ENCODE measurements around the gene YIF1A. TPM values are rescaled to one million over a fixed set of nuclear protein-coding genes. Genes with fewer than 3 reads are reported as not detected.

The YIF1A gene, protein sequence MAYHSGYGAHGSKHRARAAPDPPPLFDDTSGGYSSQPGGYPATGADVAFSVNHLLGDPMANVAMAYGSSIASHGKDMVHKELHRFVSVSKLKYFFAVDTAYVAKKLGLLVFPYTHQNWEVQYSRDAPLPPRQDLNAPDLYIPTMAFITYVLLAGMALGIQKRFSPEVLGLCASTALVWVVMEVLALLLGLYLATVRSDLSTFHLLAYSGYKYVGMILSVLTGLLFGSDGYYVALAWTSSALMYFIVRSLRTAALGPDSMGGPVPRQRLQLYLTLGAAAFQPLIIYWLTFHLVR
- total RNA-seq, result 48.7 TPM
- long read RNA-seq, transcript YIF1A-203 (8 exons, 1,124 nt), result major isoform, 35 of 44 reads
- long read RNA-seq, partial matches to known transcripts, result 3 of 44 reads
- long read RNA-seq, other reads (novel, unspliced or antisense), result 4 of 44 reads

DNA sequence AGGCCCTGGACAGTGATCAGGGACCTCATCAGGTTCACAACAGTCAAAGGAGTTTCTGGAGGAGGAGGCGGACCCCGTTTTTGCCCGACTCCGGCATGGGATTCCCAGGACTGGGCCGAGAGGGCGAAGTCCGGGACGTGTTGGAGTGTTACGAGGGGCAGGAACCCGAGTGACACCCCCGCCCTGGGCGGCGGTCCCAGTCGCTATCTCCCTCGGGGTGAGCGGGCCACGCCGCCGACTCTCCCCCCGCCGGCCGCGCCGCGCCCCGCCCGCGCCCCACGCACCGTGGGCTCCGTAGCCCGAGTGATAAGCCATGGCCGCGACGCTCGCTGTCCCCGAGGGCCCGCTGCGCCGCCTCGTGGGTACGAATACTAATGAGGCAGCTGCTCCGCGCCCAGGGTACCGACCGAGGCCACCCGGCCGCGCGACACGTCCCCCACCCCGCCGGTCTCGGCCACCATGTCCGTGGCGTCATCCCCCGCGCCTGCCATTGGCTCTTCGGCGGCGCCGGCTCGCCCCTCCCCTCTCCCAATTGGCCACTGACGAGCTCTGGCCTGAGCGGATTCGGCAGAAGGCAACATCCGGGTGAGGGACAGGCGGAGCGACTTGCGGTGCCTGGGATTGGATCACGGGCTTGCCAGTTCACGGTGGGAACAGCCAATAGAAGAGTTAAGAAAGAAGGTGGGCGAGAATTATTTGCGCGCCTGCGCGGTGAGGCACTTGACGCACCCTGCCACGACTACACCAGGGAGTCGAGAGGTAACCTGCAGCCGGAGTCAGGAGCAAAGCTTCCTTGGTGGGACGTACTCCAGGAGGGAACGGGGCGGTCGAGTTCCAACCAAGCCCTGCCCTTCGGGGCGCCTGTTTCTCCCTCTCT, at the start of gene YIF1A:
YIF1A (minus strand) TSS at position 473 of the 877 bp plus-strand sequence; CDS start at position 315, 158 bp downstream.
- DNase-seq (ENCODE audit: missing footprints) (peak; percentile 99), ATAC-seq (peak; percentile 96)
- intact Hi-C loops (cut with DNase I), result no loop called here

DNA sequence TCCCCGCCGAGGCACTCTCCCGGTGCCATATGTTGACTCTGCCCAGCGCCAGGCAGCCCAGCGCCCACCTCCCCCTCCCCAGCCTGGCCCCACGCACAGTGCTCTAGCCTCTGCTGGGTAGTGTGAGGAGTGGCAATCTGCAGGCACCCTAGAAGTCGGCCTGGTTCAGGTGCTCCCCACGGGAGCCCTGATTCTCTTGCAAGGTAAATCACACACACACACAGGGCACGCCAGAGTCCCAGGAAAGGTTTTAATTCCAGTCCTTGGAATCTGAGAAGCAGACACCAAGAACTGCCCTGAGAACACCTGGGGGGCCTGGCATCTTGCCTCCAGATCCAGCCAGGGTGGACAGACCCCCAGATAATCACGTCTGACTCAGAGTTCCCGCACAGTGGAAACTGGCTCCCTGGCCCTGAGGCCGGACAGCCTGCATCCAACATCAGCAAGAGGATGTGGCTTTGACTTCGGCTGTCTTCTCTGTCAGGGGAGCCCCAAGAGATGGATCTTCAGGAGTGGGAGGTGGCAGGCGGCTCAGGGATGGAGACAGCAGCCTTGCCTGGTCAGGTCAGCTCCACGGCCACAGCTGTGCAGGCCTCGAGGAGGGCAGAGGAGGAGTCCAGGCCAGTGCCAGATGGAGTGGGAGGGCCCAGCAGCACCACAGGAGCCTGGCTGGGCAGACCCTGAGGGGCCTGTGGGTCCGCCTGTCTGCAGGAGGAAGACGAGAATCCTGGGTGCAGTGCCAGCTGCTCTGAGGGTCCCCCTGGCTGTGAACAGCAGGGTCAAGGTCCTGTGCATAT, 48.4 kb upstream of the YIF1A start:
- ATAC-seq, result no peak
- peak; percentile 56 for DNase-seq (ENCODE audit: missing footprints)
- intact Hi-C loops (cut with DNase I), result loop anchor here (5.0 kb wide), 1 partner anchor 115 kb away; no protein-coding TSS in a partner anchor

DNA sequence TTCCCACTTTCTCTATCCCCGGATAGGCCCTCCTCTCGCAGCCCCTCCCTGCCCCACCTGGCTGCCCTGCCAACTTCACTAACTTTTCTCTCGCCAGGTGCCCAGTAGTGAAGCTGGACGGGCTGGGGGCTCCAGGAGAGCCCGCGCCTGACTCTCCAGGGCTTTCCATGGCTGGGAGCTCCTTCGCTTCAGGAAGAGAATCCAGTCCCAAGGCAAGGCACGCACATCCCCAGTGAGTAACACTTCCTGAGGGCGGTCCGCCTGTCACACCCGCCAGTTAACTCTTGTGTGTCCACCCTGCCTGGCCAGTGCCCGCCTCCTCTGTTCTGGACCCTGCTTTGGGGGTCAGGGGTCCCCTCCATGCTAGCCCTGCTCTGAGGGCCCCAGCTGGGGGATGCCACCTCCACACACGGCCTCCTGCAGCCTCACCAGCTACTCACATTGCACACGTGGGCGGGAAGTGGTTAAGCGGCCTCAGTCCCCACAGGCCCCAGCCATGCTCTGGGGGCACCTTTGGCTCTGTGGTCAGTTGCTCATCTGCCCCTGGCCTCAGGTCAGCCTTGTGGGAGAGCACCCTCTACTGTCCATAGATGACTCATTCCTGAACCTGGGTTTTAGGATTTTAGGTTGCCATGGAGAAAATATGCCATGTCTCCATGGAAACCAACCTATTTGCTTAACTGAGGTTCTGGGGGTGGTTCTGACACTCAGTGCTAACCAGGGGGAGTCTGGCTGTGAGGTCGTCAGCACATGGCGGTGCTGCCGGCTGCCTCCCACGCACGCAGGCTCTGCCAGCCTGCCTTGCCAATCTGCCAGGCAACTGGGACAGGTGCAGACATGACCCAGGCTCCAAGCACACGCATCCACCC, 47.5 kb upstream of the YIF1A start, which contains the start of gene RIN1:
RIN1 (minus strand) TSS at position 201 of the 869 bp plus-strand sequence; CDS start at position 169, 32 bp downstream.
- DNase-seq (ENCODE audit: missing footprints) (peak; percentile 66), ATAC-seq (peak; percentile 69)
- intact Hi-C loops (cut with DNase I), result loop anchor here (5.0 kb wide), 1 partner anchor 114 kb away; no protein-coding TSS in a partner anchor

DNA sequence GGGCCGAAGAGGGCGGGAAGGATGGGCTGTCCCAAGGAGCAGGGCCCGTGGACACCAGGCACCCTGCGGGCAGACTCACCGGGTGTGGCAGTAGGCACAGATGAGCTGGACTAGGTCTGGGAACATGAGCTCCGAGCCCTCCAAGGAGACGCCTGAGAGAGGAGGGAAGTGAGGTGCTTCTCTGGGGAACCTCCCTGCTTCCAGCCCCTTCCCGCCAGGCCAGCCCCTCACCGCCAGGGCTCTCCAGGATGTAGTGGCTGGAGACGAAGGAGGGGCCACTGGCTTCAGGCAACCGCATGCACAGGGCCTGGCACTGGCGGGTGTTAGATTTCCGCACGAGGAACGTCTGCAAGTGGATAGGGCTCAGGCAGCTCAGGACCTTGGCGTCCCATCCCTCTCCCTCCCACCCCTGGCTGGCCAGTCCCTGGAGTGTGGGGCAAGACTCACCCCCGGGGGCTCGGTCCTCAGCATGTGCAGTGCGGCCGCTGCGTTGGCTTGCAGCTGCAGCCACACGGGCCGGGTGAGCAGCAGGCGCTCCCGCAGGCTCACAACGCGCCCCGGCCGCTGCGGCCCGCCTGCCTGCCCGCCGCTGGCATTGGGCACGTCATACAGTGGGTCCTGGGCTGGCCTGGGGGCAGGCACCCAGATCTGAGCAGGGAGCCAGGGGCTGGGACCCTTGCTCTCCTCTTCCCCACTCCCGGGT, 46.7 kb upstream of the YIF1A start:
- intact Hi-C loops (cut with DNase I), result loop anchor here (5.0 kb wide), 1 partner anchor 113 kb away; no protein-coding TSS in a partner anchor
- DNase-seq (ENCODE audit: missing footprints) (peak; percentile 57), ATAC-seq (peak; percentile 12)

DNA sequence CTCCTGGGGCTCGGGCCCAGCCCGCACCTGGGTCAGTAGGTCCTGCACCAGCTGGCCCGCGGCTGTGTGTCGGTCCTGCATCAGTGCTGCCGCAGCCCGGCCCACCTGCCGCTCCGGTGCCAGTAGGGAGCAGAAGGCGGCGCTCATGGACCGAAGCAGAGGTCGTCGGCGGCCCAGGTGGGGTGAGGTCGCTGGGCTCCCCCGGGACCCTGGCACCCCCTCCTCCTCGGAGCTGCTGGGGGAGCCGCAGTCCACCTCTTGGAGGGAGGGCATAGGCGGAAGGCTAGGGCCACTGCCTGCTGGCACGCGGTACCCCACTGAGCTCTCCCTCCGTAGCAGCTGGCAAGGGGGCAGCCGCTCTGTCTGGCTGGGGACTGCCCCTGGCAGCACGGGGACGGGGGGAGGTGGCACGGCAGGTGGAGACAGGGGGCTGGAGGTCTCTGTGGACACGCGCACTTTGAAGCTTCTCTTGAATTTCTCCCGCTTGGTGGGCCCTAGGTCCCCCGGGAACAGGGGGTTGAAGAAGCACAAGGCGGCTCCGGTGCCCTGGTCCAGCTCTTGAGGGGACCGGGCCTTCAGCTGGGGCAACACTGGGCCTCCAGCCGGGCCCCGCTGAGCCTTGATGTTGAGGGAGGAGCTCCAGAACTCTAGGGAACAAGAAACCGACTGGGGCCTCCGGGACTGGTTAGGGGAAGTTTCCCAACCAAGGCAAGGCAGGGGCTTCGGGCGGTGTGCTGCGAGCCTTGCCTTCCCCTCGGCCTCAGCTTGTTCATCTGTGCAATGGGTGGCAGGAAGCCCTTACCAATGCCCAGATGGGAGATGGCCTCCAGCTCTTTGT, 45.9 kb upstream of the YIF1A start:
- no peak for ATAC-seq
- peak; percentile 71 for DNase-seq (ENCODE audit: missing footprints)
- intact Hi-C loops (cut with DNase I), result loop anchor here (5.0 kb wide), 1 partner anchor 113 kb away; no protein-coding TSS in a partner anchor

DNA sequence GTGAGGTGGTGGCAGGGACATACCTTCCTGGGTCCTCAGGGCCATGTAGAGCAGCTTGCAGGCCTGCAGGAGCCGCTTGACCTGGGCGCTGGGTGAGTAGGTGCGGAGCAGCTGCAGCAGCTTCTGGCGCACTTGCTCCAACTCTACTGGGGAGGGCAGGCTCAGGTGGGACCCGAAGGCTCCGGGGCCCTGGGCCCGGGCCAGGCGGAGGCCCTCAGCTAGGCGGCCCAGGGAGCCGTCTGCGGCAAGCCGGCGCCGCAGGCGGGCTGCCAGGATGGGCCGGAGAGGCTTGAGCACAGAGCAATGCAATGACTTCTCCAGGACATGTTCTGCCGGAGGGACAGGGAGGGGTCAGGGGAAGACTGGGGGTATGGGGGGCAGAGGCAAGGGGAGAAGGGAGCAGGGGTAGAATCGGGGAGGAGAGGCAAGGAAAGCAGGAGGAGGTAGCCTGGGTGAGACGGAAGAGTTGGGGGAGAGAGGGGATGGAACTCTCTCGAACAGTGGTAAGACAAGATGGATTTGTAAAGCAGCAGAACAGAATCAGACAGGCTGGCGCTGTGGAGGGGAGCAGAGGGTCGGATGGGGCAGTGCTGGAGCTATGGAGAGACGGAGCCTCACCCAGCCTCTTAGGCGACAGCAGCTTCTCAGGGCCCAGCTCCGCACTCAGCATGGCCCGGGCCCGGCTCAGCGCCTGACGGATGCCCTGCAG, 45.1 kb upstream of the YIF1A start:
- intact Hi-C loops (cut with DNase I), result no loop called here
- ATAC-seq (no peak), DNase-seq (ENCODE audit: missing footprints) (peak; percentile 35)

DNA sequence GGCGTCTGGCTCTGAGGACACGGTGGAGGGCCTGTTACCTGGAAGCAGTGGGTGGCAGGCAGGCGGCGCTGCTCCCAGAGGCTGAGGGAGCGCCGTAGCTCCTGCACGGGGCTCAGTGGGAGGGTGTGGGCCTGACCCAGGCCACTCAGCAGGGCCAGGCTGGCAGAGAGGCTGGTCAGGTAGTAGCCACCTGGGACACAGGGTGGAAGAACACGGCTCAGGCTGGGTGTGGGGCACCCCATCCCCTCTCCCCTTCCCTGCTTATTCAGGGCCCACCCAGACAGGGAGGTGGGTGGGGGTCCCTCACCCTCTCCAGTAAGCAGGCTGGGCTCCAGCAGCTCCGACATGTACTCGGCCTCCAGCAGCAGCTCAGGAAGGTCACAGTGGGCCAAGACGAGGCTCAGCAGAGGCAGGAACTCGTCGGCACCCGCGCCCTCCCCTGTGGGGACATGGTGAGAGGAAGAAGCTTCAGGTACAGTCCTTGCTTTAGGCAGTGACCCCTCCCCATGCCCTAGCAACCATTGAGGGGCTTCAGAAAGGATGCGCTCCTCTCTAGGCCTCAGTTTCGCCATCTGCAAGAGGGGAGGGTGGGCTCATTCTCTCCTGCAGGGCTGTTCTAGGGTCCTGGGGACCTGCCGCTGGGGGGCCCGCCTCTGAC, 44.4 kb upstream of the YIF1A start:
- ATAC-seq, result no peak
- peak; percentile 51 for DNase-seq (ENCODE audit: missing footprints)
- intact Hi-C loops (cut with DNase I), result no loop called here

DNA sequence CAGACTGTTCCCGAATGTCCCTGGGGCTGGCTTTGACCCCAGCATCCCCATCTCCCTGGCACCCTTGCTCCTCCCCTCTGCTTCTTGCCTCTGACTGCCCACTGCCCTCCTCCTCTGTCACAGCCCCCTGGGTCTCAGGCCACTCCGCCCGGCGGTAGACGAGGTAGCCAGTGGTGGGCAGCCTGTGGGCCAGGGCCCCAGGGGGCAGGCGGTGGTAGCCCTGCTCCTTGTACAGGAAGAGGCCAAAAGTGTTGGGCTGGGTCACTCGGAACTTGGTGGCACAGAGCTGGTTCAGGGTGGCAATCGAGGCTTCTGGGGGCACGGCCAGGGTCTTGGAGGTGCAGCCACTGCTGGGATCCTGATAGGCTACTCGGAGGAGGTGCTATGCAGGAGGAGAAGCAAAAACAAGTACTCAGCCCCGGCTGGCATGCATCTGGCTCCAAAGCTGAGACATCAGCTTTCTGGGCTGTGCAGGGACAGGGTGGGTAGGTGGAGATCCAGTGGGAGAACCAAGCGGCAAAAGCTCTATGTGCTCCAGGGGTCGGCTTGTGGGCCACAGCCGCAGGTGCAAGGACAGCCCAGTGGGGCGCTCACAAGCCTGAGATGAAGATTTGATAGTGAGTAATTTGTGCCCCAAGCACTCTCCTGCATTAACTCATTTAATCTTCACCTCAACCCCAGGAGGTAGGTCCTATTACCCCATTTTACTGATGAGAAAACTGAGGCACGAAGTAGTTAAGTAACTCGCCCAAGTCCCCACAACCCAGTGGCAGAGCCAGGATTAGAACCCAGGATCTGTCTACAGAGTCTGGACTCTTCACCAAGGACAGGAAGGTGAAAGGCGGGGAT, 43.7 kb upstream of the YIF1A start:
- ATAC-seq (no peak), DNase-seq (ENCODE audit: missing footprints) (peak; percentile 31)

DNA sequence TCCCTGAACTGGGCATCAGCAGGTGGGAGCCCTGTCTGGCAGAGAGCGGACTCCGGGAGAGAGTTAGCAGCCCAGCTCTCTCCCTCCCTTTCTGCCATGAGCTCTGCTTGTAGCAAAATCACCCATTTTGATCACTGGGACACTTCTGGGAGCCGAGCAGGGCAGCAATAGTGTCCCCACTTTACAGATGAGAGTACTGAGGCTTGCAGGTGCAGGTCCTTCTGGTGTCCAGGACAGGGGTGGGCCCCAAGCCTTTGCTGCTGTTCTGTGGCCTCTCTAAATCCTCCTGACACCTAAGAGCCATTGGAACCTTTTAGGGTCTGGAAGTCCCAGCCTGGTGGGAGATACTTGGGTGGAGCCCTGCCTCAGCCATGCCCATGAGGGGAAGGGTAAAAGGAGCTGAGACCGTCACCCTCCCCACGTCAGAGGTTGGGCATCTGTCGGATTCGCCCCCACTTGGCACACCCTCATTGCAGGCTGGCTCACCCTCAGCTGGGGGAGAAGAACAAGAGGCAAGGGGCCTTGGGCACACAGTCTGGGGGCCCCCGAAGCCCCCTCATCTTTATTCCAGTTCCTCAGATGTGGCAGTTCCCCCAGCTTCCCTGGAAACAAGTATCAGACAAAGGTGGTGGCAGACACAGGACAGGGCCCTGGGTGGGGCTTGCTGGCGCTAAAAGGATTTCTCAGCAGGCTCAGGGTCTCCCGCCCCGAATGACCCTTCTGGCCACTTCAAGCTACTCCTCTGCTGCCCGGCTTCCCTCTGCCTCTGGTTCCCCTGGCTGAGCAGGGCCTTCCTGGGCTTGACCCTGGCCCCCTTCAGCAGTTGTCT, 42.8 kb upstream of the YIF1A start:
- no peak for ATAC-seq
- peak; percentile 40 for DNase-seq (ENCODE audit: missing footprints)
- intact Hi-C loops (cut with DNase I), result no loop called here

More for the DNA sequence above, 43.7 kb upstream of the YIF1A start:
- intact Hi-C loops (cut with DNase I), result no loop called here

DNA sequence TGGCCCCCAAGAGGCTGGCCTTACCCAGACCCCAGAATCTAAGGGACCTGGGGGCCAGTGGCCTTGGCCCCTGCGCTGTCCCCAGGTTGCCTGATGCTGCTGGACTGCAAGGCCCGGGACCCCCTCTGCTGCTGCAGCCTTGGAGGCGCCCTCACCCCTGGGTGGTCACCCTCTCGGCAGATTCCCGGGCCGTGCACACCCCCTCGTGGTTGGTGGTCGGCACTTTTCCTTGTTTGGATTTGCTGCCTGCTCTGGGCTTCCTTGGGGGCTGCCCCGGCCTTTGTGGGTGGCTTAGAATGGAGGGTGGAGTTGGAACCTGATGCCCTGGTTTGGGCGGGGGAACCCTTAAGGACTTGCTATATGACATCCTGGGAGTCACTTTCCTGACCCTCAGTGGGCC, 42.0 kb upstream of the YIF1A start:
- intact Hi-C loops (cut with DNase I), result no loop called here
- DNase-seq (ENCODE audit: missing footprints), result peak; percentile 1
- ATAC-seq, result no peak

DNA sequence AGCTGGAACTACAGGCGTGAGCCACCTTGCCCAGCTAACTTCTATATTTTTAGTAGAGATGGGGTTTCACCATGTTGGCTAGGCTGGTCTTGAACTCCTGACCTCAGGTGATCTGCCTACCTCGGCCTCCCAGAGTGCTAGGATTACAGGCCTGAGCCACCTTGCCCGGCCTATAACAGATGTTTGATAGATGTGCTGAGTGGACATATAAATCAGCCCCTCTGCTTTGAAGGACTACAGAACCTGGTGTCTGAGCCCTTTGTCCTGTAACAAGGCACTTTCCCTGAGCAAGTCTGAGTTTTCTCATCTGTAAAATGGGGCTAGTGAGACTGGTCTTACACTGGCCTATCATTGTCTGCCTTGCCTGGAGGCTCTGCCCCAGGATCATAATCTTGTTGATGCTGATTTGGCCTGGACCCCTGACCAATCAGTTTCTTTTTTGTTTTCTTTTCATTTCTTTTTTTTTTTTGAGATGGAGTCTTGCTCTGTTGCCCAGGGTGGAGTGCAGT, 40.3 kb upstream of the YIF1A start:
- ATAC-seq, result no peak
- intact Hi-C loops (cut with DNase I), result no loop called here
- DNase-seq (ENCODE audit: missing footprints), result peak; percentile 21

DNA sequence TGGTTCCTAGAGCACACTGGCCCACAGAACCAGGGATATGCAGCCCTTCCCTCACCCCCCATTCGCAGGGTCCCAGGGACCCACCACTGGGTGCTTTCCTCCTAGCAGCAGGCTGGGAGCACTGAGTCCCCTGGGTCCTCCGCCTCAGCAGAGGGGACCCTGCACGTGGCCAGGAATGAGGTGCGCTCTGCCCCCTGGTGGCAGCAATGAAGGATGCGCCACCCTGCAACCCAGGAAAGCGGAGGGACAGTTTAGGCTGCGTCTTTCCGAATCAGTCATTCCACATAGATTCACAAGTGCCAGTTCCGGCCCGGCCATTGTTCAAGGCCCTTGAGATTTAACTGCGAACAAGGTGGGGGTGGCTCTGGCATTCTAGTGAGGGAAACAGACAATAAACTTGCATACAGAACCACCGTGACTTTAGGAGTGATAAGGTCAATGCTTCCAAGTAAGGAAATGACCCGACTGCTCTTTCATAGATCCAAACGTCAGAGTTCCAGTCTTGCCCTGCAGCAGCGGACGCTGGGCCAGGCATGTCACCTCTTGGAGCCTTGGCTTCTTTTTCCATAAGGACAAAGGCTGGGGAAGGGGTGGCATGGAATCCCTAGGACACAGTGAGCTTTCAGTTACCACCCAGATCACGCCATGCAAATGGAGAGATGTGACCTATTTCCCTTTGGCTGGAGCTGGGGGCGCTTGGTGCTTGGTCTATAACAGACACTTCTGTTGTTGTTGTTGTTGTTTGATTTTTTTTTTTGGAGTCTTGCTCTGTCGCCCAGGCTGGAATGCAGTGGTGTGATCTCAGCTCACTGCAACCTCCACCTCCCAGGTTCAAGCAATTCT, 39.6 kb upstream of the YIF1A start:
- intact Hi-C loops (cut with DNase I), result loop anchor here (1.0 kb wide), 1 partner anchor 16 kb away; no protein-coding TSS in a partner anchor
- ATAC-seq, result peak; percentile 73
- peak; percentile 88 for DNase-seq (ENCODE audit: missing footprints)
